Muscle layer of colon (tissue), 2 donors: ENCODE data around the gene LLGL2.

ENCODE experiments used
- H3K27ac ChIP-seq: one replicate; pipeline ENCODE4 v1.7.0; 2013; ENCODE audit warnings: low read depth, mild to moderate bottlenecking, low read length, moderate library complexity
- H3K27me3 ChIP-seq, 2 donors: one replicate each; pipeline ENCODE4 v1.7.0; 2013; ENCODE audit warnings: low read length in 2 of 2, mild to moderate bottlenecking in 2 of 2; ENCODE audit not compliant: insufficient read depth in 2 of 2, control insufficient read depth in 1 of 2
- H3K36me3 ChIP-seq: one replicate; pipeline ENCODE4 v1.7.0; 2013; ENCODE audit warnings: mild to moderate bottlenecking, low read length; ENCODE audit not compliant: insufficient read depth
- H3K4me1 ChIP-seq: one replicate; pipeline ENCODE4 v1.7.0; 2013; ENCODE audit warnings: mild to moderate bottlenecking, low read length; ENCODE audit not compliant: insufficient read depth
- H3K4me3 ChIP-seq, 2 donors: one replicate each; pipeline ENCODE4 v1.7.0; 2013; ENCODE audit warnings: low read length in 2 of 2, low read depth in 1 of 2, mild to moderate bottlenecking in 1 of 2, moderate library complexity in 1 of 2
- H3K9ac ChIP-seq: one replicate; pipeline ENCODE4 v1.7.0; 2013; ENCODE audit warnings: low read length
- H3K9me3 ChIP-seq: one replicate; pipeline ENCODE4 v1.7.0; 2013; ENCODE audit warnings: mild to moderate bottlenecking, low read length
- donor health status: abdominal sarcoma.
- donor health status: Adenocarcinoma of cecum.

Gene LLGL2

DNA sequence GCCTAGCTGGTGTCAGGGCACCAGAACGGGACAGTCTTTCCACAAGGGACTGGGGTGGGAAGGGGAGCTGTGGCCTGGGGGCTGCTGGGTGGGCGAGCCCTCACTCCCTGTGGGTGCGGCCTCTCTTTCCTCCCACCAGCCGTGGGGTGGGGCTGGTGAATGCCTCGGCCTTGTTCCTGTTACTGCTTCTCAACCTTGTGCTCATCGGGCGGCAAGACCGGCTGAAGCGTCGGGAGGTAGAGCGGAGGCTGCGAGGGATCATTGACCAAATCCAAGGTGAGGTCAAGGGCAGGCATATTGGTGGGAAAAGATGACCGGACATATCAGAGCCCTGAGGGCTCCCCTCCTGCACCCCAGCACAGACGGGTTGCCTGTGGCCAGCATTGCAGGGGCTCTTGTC lies 39.3 kb upstream of the LLGL2 start:
- peaks cover 8% of the 10 kb centered on the region for H3K36me3 ChIP-seq
- H3K4me1 ChIP-seq = peaks cover 13% of the 10 kb centered on the region
- no peak overlapping the region for H3K9ac ChIP-seq
- H3K9me3 ChIP-seq = no peaks in the 10 kb centered on the region
- no peak overlapping the region for H3K4me3 ChIP-seq
- no peak overlapping the region for H3K27ac ChIP-seq
- no peaks in the 10 kb centered on the region for H3K27me3 ChIP-seq

DNA sequence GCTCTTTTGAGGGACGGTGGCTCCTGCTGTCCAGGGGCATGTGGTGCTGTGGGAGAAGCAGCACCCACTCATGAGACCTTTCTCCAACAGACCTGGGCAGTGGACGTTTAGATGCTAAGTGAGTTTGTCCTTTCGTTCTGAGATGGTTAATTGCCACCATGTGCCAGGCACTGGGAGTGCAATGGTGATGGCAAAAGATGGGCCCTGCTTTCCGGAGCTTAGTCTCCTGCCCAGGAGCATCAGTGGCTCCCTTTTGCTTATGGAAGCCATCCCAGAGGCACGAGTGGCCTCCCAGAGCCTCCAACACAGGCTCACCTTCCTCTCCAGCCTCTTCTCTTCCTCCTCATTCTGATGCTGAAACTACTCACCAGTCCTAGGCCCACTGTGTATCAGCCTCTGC lies 38.5 kb upstream of the LLGL2 start:
- Histone ChIP-seq H3K4me3 (no peak overlapping the region), H3K4me1 (peaks cover 8% of the 10 kb centered on the region), H3K36me3 (peaks cover 16% of the 10 kb centered on the region), H3K27ac (no peak overlapping the region), H3K9me3 (no peaks in the 10 kb centered on the region), H3K27me3 (no peaks in the 10 kb centered on the region), H3K9ac (no peak overlapping the region)

GRCh38 chr17:75487351-75488070 lies 38.0 kb upstream of the LLGL2 start:
- no peak overlapping the region for H3K4me3 ChIP-seq

GRCh38 chr17:75488693-75489510 lies 36.6 kb upstream of the LLGL2 start:
- H3K27me3 ChIP-seq = no peaks in the 10 kb centered on the region
- peaks cover 34% of the 10 kb centered on the region for H3K36me3 ChIP-seq
- no peak overlapping the region for H3K4me3 ChIP-seq
- H3K27ac ChIP-seq = no peak overlapping the region
- H3K9ac ChIP-seq = no peak overlapping the region
- no peaks in the 10 kb centered on the region for H3K9me3 ChIP-seq
- H3K4me1 ChIP-seq = peaks cover 8% of the 10 kb centered on the region

More at GRCh38 chr17:75487351-75488070, 38.0 kb upstream of the LLGL2 start:
- H3K9ac ChIP-seq = no peak overlapping the region
- peaks cover 8% of the 10 kb centered on the region for H3K4me1 ChIP-seq
- no peaks in the 10 kb centered on the region for H3K9me3 ChIP-seq
- H3K36me3 ChIP-seq = peaks cover 20% of the 10 kb centered on the region
- no peaks in the 10 kb centered on the region for H3K27me3 ChIP-seq
- no peak overlapping the region for H3K27ac ChIP-seq

DNA sequence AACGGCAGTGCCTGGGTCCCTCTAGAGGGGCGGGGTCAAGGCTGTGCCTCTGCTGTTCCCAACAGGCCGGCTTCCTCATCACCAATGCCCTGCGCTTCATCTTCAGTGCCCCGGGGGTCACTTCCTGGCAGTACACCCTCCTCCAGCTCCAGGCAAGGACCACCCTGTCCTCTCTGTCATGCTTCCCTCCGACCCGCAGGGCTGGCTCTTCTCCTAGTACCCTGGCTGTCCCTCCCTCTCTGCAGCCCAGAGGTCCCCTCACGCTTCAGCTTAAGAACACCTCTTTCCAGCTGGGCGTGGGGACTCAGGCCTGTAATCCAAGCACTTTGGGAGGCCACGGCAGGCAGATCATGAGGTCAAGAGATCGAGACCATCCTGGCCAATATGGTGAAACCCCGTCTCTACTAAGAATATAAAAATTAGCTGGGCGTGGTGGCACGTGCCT lies 36.0 kb upstream of the LLGL2 start:
- Histone ChIP-seq H3K4me3 (no peak overlapping the region), H3K9me3 (no peaks in the 10 kb centered on the region), H3K4me1 (peaks cover 8% of the 10 kb centered on the region), H3K9ac (no peak overlapping the region), H3K27ac (no peak overlapping the region), H3K36me3 (peaks cover 40% of the 10 kb centered on the region), H3K27me3 (no peaks in the 10 kb centered on the region)

- H3K27ac ChIP-seq = no peak overlapping the region
- no peak overlapping the region for H3K9ac ChIP-seq
- H3K9me3 ChIP-seq = no peaks in the 10 kb centered on the region
- H3K36me3 ChIP-seq = peaks cover 47% of the 10 kb centered on the region
- no peaks in the 10 kb centered on the region for H3K27me3 ChIP-seq
- H3K4me1 ChIP-seq = peaks cover 8% of the 10 kb centered on the region
- no peak overlapping the region for H3K4me3 ChIP-seq
Measured at GRCh38 chr17:75490173-75490743, 35.2 kb upstream of the LLGL2 start.

DNA sequence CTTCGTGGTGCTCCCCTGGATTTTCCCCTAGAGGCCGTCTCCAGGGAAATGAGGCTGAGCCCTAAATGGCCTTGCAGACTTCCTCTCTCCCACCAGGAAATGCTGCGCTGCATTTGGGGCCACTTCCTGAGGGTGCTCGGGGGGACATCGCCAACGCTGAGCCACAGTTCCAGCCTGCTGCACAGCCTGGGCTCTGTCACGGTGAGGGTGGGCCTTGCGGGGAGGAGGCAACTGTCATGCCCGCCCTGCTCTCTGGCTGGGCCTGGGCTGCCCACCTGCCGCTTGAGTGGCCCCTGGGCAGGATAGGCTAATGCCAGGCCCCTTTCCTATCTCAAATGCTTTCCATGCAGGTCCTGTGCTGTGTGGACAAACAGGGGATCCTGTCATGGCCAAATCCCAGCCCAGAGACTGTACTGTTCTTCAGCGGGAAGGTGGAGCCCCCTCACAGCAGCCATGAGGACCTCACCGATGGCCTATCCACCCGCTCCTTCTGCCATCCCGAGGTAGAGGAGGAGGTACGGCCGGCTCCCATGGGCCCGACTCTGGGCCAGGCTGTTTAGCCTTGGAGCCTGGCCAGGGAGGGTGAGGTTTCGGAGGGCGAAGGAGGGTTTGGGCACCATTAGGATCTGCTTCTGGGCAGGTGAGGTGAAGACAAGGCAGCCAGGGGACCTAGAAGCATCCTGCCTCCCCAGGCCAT lies 34.4 kb upstream of the LLGL2 start:
- no peak overlapping the region for H3K9ac ChIP-seq
- no peaks in the 10 kb centered on the region for H3K9me3 ChIP-seq
- H3K27me3 ChIP-seq = no peaks in the 10 kb centered on the region
- H3K4me1 ChIP-seq = peaks cover 8% of the 10 kb centered on the region
- no peak overlapping the region for H3K27ac ChIP-seq
- H3K4me3 ChIP-seq = no peak overlapping the region
- peaks cover 56% of the 10 kb centered on the region for H3K36me3 ChIP-seq

GRCh38 chr17:75491680-75492079 lies 33.8 kb upstream of the LLGL2 start:
- no peak overlapping the region for H3K27ac ChIP-seq
- H3K4me3 ChIP-seq = no peak overlapping the region
- H3K4me1 ChIP-seq = peaks cover 8% of the 10 kb centered on the region
- no peaks in the 10 kb centered on the region for H3K9me3 ChIP-seq
- no peaks in the 10 kb centered on the region for H3K27me3 ChIP-seq
- peaks cover 61% of the 10 kb centered on the region for H3K36me3 ChIP-seq
- no peak overlapping the region for H3K9ac ChIP-seq

DNA sequence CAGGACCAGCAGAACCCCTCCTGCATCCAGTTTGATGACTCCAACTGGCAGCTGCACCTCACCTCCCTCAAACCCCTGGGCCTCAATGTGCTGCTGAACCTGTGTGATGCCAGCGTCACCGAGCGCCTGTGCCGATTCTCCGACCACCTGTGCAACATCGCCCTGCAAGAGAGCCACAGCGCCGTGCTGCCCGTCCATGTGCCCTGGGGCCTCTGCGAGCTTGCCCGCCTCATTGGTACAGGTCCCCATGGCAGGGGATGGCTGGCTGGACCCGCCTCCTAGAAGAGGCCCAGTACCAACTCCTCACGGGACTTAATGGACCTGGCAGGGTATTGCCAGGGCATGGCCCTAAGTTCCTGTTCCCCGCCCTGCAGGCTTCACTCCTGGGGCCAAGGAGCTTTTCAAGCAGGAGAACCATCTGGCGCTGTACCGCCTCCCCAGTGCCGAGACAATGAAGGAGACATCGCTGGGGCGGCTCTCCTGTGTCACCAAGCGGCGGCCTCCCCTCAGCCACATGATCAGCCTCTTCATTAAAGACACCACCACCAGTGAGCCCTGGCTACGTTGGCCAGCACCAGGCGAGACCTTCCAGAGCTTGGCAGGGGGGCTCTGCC lies 32.8 kb upstream of the LLGL2 start:
- H3K9me3 ChIP-seq = no peaks in the 10 kb centered on the region
- H3K4me3 ChIP-seq = no peak overlapping the region

DNA sequence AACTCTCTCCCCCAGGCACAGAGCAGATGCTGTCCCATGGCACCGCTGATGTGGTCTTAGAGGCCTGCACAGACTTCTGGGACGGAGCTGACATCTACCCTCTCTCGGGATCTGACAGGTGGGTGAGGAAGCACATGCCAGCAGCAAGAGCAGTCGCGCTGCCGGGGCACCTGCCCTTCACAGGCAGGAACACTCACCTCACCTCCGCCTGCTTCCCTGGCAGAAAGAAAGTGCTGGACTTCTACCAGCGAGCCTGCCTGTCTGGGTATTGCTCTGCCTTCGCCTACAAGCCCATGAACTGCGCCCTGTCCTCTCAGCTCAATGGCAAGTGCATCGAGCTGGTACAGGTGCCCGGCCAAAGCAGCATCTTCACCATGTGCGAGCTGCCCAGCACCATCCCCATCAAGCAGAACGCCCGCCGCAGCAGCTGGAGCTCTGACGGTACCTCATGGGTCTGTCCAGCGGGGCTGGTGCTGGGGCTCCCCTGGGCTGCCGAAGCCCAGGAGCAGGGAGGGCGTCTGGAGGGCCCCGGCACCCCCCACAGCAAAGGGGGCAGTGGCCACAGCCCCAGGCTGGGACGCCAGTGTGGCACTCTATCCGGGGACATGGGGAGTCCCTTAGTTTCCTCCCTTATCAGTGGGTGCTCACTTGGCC lies 31.9 kb upstream of the LLGL2 start:
- Histone ChIP-seq H3K36me3 (peaks cover 77% of the 10 kb centered on the region), H3K27me3 (no peaks in the 10 kb centered on the region), H3K27ac (no peak overlapping the region), H3K4me1 (no peaks in the 10 kb centered on the region), H3K9me3 (no peaks in the 10 kb centered on the region), H3K4me3 (no peak overlapping the region), H3K9ac (no peak overlapping the region)

More for the DNA sequence above, 32.8 kb upstream of the LLGL2 start:
- Histone ChIP-seq H3K36me3 (peaks cover 67% of the 10 kb centered on the region), H3K9ac (no peak overlapping the region), H3K27ac (no peak overlapping the region), H3K27me3 (no peaks in the 10 kb centered on the region), H3K4me1 (no peaks in the 10 kb centered on the region)
